SK-N-SH treated with all-trans-retinoic acid at 6 μM for 48 hours (cell line): ENCODE measurements around the gene ARHGAP24.

Experiments used
- ATAC-seq: fragments of 200-7000 bp; cut with Tn5 transposase; 3 replicates; pipeline ENCODE4 v1.9.1; 2020; ENCODE audit warnings: mild to moderate bottlenecking, moderate library complexity
- CSDC2 ChIP-seq: fragments of 250-450 bp; sonication (Bioruptor Pico); IDR thresholded peaks from 2 replicates; pipeline ENCODE4 v1.5.0; 2020; ENCODE audit warnings: mild to moderate bottlenecking, moderate library complexity
- CSRNP3 ChIP-seq: fragments of 250-450 bp; sonication (Bioruptor Pico); IDR thresholded peaks from 2 replicates; pipeline ENCODE4 v1.5.1; 2021; ENCODE audit warnings: mild to moderate bottlenecking, moderate library complexity
- ESRRG ChIP-seq: fragments of 250-450 bp; sonication (Bioruptor Pico); IDR thresholded peaks from 2 replicates; pipeline ENCODE4 v1.6.1; 2021; ENCODE audit warnings: mild to moderate bottlenecking
- ISL1 ChIP-seq: fragments of 250-450 bp; sonication (Bioruptor Pico); IDR thresholded peaks from 2 replicates; pipeline ENCODE4 v2.1.2; 2022; ENCODE audit warnings: mild to moderate bottlenecking, moderate library complexity
- OSR1 ChIP-seq: fragments of 250-450 bp; sonication (Bioruptor Pico); IDR thresholded peaks from 2 replicates; pipeline ENCODE4 v1.8.0; 2022; ENCODE audit warnings: moderate library complexity, mild to moderate bottlenecking, inconsistent platforms
- PPARA ChIP-seq: fragments of 250-450 bp; sonication (Bioruptor Pico); IDR thresholded peaks from 2 replicates; pipeline ENCODE4 v1.5.0; 2020; ENCODE audit warnings: mild to moderate bottlenecking, borderline replicate concordance
- TCF4 ChIP-seq: fragments of 250-450 bp; sonication (Bioruptor Pico); IDR thresholded peaks from 2 replicates; pipeline ENCODE4 v1.8.0; 2021; ENCODE audit warnings: mild to moderate bottlenecking, moderate library complexity, borderline replicate concordance
- TOX ChIP-seq: fragments of 250-450 bp; sonication (Bioruptor Pico); IDR thresholded peaks from 2 replicates; pipeline ENCODE4 v1.8.0; 2021; ENCODE audit warnings: mild to moderate bottlenecking, moderate library complexity, borderline replicate concordance
- ZC3H10 ChIP-seq: fragments of 250-450 bp; sonication (Bioruptor Pico); IDR thresholded peaks from 2 replicates; pipeline ENCODE4 v1.5.1; 2021; ENCODE audit warnings: mild to moderate bottlenecking, moderate library complexity
- ZFP3 ChIP-seq: fragments of 250-450 bp; sonication (Bioruptor Pico); IDR thresholded peaks from 2 replicates; pipeline ENCODE4 v1.5.0; 2020; ENCODE audit warnings: mild to moderate bottlenecking, moderate library complexity
- ZFP30 ChIP-seq: fragments of 450-650 bp; formaldehyde crosslinking; IDR thresholded peaks from 2 replicates; pipeline ENCODE4 v1.5.0; 2022; ENCODE audit warnings: mild to moderate bottlenecking, moderate library complexity
- ZNF565 ChIP-seq: fragments of 450-650 bp; formaldehyde crosslinking; conservative IDR thresholded peaks from 2 replicates; pipeline ENCODE4 v1.5.0; 2020; ENCODE audit warnings: low read depth, mild to moderate bottlenecking, moderate library complexity
- ZNF8 ChIP-seq: fragments of 450-650 bp; formaldehyde crosslinking; IDR thresholded peaks from 2 replicates; pipeline ENCODE4 v1.5.0; 2020; ENCODE audit warnings: mild to moderate bottlenecking, moderate library complexity
- TF ChIP-seq, protein P1 (sequence below): fragments of 250-450 bp; sonication (Bioruptor Pico); IDR thresholded peaks from 2 replicates; pipeline ENCODE4 v1.5.0; 2020; ENCODE audit warnings: mild to moderate bottlenecking, moderate library complexity
- TF ChIP-seq, protein P2 (sequence below): fragments of 250-450 bp; sonication (Bioruptor Pico); IDR thresholded peaks from 2 replicates; pipeline ENCODE4 v1.5.1; 2020; ENCODE audit warnings: low read depth, mild to moderate bottlenecking, moderate library complexity
- TF ChIP-seq, protein P3 (sequence below): fragments of 250-450 bp; sonication (Bioruptor Pico); IDR thresholded peaks from 2 replicates; pipeline ENCODE4 v1.8.0; 2020; ENCODE audit warnings: mild to moderate bottlenecking, moderate library complexity, borderline replicate concordance

The ARHGAP24 gene

DNA sequence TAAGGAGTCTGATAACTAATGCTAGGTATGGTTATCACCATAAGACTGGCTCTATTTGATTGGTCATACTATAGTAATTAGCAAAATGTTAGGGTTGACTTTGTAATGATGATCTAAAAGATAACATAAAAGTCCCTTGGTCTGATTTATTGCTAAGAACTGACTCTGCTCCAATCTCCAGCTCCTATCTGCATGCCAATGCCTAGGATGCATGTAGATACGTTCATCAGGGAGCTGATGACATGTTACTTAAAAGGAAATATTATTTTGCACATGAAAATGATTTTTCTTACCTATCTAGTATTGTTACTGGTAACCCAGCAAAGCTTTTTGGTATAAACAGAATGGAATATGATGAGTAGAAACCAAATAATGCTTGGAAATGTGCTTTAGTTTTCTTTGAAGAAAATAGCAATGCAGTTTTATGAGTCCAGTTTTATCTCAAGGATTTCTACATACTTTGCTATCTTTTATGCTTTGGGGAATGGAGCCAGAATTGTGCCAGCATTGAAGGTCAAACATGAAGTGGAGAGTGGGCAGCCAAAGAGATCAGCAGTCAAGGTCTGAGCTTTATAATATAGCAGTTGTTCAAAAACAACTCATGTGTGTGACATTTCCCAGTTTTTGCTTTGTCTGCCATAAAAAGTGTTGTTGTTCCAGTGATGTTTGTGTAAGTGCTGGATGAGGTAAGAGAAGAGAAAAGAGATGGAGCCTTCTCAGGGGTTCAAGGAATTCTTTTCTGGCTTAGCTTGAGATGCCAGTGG lies 121.0 kb downstream of the ARHGAP24 start:
- ATAC-seq: no peak

GRCh38 chr4:85598936-85599335 lies 124.0 kb downstream of the ARHGAP24 start:
- no peak for ATAC-seq
- TF ChIP-seq, protein P1, sequence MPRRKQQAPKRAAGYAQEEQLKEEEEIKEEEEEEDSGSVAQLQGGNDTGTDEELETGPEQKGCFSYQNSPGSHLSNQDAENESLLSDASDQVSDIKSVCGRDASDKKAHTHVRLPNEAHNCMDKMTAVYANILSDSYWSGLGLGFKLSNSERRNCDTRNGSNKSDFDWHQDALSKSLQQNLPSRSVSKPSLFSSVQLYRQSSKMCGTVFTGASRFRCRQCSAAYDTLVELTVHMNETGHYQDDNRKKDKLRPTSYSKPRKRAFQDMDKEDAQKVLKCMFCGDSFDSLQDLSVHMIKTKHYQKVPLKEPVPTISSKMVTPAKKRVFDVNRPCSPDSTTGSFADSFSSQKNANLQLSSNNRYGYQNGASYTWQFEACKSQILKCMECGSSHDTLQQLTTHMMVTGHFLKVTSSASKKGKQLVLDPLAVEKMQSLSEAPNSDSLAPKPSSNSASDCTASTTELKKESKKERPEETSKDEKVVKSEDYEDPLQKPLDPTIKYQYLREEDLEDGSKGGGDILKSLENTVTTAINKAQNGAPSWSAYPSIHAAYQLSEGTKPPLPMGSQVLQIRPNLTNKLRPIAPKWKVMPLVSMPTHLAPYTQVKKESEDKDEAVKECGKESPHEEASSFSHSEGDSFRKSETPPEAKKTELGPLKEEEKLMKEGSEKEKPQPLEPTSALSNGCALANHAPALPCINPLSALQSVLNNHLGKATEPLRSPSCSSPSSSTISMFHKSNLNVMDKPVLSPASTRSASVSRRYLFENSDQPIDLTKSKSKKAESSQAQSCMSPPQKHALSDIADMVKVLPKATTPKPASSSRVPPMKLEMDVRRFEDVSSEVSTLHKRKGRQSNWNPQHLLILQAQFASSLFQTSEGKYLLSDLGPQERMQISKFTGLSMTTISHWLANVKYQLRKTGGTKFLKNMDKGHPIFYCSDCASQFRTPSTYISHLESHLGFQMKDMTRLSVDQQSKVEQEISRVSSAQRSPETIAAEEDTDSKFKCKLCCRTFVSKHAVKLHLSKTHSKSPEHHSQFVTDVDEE: no peak
- TF ChIP-seq ZNF565 (CRISPR knock-in tag) (no peak), CSDC2 (no peak), ESRRG (CRISPR knock-in tag) (no peak), ZFP3 (CRISPR knock-in tag) (no peak), CSRNP3 (no peak), ISL1 (CRISPR knock-in tag) (no peak)
- TF ChIP-seq, protein P2, sequence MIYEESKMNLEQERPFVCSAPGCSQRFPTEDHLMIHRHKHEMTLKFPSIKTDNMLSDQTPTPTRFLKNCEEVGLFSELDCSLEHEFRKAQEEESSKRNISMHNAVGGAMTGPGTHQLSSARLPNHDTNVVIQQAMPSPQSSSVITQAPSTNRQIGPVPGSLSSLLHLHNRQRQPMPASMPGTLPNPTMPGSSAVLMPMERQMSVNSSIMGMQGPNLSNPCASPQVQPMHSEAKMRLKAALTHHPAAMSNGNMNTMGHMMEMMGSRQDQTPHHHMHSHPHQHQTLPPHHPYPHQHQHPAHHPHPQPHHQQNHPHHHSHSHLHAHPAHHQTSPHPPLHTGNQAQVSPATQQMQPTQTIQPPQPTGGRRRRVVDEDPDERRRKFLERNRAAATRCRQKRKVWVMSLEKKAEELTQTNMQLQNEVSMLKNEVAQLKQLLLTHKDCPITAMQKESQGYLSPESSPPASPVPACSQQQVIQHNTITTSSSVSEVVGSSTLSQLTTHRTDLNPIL: no peak

More for the DNA sequence above, 121.0 kb downstream of the ARHGAP24 start:
- TF ChIP-seq ISL1 (CRISPR knock-in tag): no peak
- TF ChIP-seq, protein P3, sequence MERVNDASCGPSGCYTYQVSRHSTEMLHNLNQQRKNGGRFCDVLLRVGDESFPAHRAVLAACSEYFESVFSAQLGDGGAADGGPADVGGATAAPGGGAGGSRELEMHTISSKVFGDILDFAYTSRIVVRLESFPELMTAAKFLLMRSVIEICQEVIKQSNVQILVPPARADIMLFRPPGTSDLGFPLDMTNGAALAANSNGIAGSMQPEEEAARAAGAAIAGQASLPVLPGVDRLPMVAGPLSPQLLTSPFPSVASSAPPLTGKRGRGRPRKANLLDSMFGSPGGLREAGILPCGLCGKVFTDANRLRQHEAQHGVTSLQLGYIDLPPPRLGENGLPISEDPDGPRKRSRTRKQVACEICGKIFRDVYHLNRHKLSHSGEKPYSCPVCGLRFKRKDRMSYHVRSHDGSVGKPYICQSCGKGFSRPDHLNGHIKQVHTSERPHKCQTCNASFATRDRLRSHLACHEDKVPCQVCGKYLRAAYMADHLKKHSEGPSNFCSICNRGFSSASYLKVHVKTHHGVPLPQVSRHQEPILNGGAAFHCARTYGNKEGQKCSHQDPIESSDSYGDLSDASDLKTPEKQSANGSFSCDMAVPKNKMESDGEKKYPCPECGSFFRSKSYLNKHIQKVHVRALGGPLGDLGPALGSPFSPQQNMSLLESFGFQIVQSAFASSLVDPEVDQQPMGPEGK: no peak
- no peak for TF ChIP-seq ZFP30
- no peak for TF ChIP-seq CSDC2
- no peak for TF ChIP-seq CSRNP3
- TF ChIP-seq ZFP3 (CRISPR knock-in tag): no peak
- no peak for TF ChIP-seq ZC3H10
- no peak for TF ChIP-seq PPARA (CRISPR knock-in tag)
- no peak for TF ChIP-seq TOX
- no peak for TF ChIP-seq ZNF565 (CRISPR knock-in tag)
- TF ChIP-seq TCF4 (CRISPR knock-in tag): no peak

GRCh38 chr4:85600501-85600900 lies 125.6 kb downstream of the ARHGAP24 start:
- TF ChIP-seq ZFP30 (no peak), ZNF8 (CRISPR knock-in tag) (no peak), OSR1 (CRISPR knock-in tag) (no peak), ZNF565 (CRISPR knock-in tag) (no peak), ISL1 (CRISPR knock-in tag) (no peak), ZFP3 (CRISPR knock-in tag) (no peak)
- TF ChIP-seq, protein P1: no peak
- TF ChIP-seq, all 23 proteins: peak for 0
- ATAC-seq: no peak
